MM.1S (cell line): ENCODE results near the gene C7orf33.

Experiments
- EZH2 ChIP-seq: fragments of 300-600 bp; sonication (generic); optimal IDR thresholded peaks from 2 replicates; pipeline ENCODE3; 2017; ENCODE audit warnings: low read depth, mild to moderate bottlenecking, antibody characterized with exemption, low read length, mixed read lengths
- EZH2phosphoT487 ChIP-seq: fragments of 300-600 bp; sonication (generic); IDR thresholded peaks from 2 replicates; pipeline ENCODE4 v1.6.1; 2018; ENCODE audit warnings: antibody characterized with exemption, low read length
- TF ChIP-seq, protein P1 (sequence below): fragments of 300-600 bp; sonication (generic); IDR thresholded peaks from 2 replicates; pipeline ENCODE4 v1.5.1; 2016; ENCODE audit warnings: antibody characterized with exemption, low read length, mixed read lengths

GRCh38 chr7:148579366-148579765 lies 11.2 kb upstream of the C7orf33 start:
- TF ChIP-seq, protein P1, sequence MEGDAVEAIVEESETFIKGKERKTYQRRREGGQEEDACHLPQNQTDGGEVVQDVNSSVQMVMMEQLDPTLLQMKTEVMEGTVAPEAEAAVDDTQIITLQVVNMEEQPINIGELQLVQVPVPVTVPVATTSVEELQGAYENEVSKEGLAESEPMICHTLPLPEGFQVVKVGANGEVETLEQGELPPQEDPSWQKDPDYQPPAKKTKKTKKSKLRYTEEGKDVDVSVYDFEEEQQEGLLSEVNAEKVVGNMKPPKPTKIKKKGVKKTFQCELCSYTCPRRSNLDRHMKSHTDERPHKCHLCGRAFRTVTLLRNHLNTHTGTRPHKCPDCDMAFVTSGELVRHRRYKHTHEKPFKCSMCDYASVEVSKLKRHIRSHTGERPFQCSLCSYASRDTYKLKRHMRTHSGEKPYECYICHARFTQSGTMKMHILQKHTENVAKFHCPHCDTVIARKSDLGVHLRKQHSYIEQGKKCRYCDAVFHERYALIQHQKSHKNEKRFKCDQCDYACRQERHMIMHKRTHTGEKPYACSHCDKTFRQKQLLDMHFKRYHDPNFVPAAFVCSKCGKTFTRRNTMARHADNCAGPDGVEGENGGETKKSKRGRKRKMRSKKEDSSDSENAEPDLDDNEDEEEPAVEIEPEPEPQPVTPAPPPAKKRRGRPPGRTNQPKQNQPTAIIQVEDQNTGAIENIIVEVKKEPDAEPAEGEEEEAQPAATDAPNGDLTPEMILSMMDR: no peak
- TF ChIP-seq EZH2 (no peak), EZH2phosphoT487 (no peak)
